MM.1S (cell line): Measurements from ENCODE around the gene EVI5L.

ENCODE experiments used
- EZH2phosphoT487 ChIP-seq: fragments of 300-600 bp; sonication (generic); IDR thresholded peaks from 2 replicates; pipeline ENCODE4 v1.6.1; 2018; ENCODE audit warnings: antibody characterized with exemption, low read length
- TF ChIP-seq, protein P1 (sequence below): fragments of 300-600 bp; sonication (generic); IDR thresholded peaks from 2 replicates; pipeline ENCODE4 v1.5.1; 2016; ENCODE audit warnings: antibody characterized with exemption, low read length, mixed read lengths

DNA sequence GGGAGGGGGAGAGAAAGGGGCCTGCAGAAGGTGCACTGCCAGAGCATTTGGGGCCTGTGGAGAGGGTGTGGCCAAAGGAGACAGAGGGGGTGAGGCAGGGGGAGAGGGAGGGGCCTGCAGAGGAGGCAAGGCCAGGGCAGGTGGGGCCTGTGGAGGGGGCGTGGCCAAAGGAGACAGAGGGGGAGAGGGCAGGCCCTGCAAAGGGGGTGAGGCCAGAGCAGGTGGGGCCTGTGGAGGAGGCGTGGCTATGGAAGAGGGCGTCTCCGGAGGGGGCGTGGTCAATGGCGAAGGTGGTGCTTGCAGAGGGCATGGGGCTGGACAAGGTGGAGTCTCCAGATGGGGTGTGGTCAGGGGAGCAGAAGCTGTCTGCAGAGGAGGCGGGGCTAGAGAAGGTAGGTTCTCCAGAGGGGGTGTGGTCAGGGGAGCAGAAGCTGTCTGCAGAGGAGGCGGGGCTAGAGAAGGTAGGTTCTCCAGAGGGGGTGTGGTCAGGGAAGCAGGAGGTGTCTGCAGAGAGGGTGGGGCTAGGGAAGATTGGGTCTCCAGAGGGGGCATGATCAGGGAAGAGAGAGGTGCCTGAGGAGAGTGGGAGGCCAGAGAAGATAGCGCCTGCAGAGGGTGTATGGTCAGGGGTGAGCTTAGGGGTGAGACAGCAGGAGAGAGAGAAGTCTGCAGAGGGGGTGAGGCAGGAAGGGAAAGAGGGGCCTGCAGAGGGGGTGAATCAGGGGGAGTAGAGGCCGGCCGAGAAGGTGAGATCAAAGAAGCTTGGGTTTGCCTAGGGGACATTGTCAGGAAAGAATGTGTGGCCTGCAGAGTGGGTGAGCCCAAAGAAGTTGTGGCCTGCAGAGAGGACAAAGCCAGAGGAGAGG is 40.8 kb downstream of the EVI5L start:
- TF ChIP-seq, protein P1, sequence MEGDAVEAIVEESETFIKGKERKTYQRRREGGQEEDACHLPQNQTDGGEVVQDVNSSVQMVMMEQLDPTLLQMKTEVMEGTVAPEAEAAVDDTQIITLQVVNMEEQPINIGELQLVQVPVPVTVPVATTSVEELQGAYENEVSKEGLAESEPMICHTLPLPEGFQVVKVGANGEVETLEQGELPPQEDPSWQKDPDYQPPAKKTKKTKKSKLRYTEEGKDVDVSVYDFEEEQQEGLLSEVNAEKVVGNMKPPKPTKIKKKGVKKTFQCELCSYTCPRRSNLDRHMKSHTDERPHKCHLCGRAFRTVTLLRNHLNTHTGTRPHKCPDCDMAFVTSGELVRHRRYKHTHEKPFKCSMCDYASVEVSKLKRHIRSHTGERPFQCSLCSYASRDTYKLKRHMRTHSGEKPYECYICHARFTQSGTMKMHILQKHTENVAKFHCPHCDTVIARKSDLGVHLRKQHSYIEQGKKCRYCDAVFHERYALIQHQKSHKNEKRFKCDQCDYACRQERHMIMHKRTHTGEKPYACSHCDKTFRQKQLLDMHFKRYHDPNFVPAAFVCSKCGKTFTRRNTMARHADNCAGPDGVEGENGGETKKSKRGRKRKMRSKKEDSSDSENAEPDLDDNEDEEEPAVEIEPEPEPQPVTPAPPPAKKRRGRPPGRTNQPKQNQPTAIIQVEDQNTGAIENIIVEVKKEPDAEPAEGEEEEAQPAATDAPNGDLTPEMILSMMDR, result no peak
- no peak for TF ChIP-seq EZH2phosphoT487
